Measurements from ENCODE around the gene IDS. TPM values are rescaled to one million over a fixed set of nuclear protein-coding genes. Genes with fewer than 3 reads are reported as not detected.

Gene IDS
- total and polyA plus RNA-seq, 2 of the 8 experiments (the other 6 are each of a cell fraction or from before 2014, with no cell fraction given) = 19.9 to 20.7 TPM

- Histone ChIP-seq H3K18ac (ENCODE audit: extremely low read depth, low read length) (no peak overlapping the region), H3K14ac (ENCODE audit: insufficient read length) (no peak overlapping the region), H3K79me2 (ENCODE audit: control insufficient read depth in 1 of 2, insufficient read depth in 2 of 2, low read length in 2 of 2) (no peaks in the 10 kb centered on the region), H3K9ac (replicated peaks in 1 of 4; ENCODE audit: extremely low read depth in 1 of 4, low read depth in 3 of 4, low read length in 3 of 4) (no peak overlapping the region), H3K56ac (replicated peaks; ENCODE audit: insufficient read length, low read depth, low read length) (no peak overlapping the region), H4K91ac (replicated peaks; ENCODE audit: insufficient read length, low read length) (no peak overlapping the region), H3K4me3 (ENCODE audit: extremely low read depth in 1 of 4, insufficient read depth in 2 of 4, low read depth in 3 of 4, low read length in 4 of 4) (no peak overlapping the region), H2BK20ac (ENCODE audit: low read length) (no peak overlapping the region), H2AK5ac (ENCODE audit: low read depth, low read length) (no peak overlapping the region), H4K20me1 (replicated peaks in 1 of 2; ENCODE audit: control insufficient read depth in 1 of 2, insufficient read depth in 2 of 2, low read length in 2 of 2) (no peaks in the 10 kb centered on the region), H3K4me1 (replicated peaks in 1 of 4; ENCODE audit: control insufficient read depth in 3 of 4, insufficient read depth in 4 of 4, low read length in 3 of 4) (peaks cover 0 to 6% (median 0%) of the 10 kb centered on the region in 4 experiments; a peak in 2 of 7 replicates), H3K27ac (ENCODE audit: low read depth, low read length) (no peak overlapping the region), H2BK15ac (ENCODE audit: low read length) (no peak overlapping the region), H4K5ac (ENCODE audit: insufficient read length, low read depth, low read length) (no peak overlapping the region), H3K23me2 (ENCODE audit: low read depth, low read length) (no peaks in the 10 kb centered on the region), H2AFZ (ENCODE audit: low read length) (no peak overlapping the region), H3K4ac (replicated peaks; ENCODE audit: insufficient read length, low read depth, low read length) (no peak overlapping the region), H2BK5ac (ENCODE audit: low read depth, low read length) (no peak overlapping the region), H3K9me3 (ENCODE audit: insufficient read depth in 2 of 2, low read depth in 1 of 2, low read length in 1 of 2) (no peaks in the 10 kb centered on the region), H3K27me3 (replicated peaks in 1 of 4; ENCODE audit: control insufficient read depth in 3 of 4, extremely low read depth in 1 of 4, insufficient read depth in 3 of 4, low read length in 3 of 4) (no peaks in the 10 kb centered on the region), H3K79me1 (ENCODE audit: low read depth, low read length) (no peaks in the 10 kb centered on the region), H3K4me2 (ENCODE audit: insufficient read depth in 1 of 2, low read depth in 2 of 2, low read length in 2 of 2) (no peak overlapping the region), H2BK12ac (ENCODE audit: low read depth, low read length) (no peak overlapping the region), H4K8ac (ENCODE audit: extremely low read depth, insufficient read depth, low read length) (no peak overlapping the region), H3K36me3 (ENCODE audit: control insufficient read depth in 2 of 4, insufficient read depth in 4 of 4, low read length in 3 of 4) (no peaks in the 10 kb centered on the region), H3K23ac (ENCODE audit: insufficient read length) (no peak overlapping the region), H2BK120ac (replicated peaks; ENCODE audit: low read depth, low read length) (no peak overlapping the region)
- 92% methylated on average over 9 of the region's 9 CpGs; no CpG with 5 or more reads in 1 of the 2 experiments for WGBS, 2 experiments (ENCODE audit: extremely low coverage in 1 of 2, insufficient coverage in 1 of 2, insufficient read length in 1 of 2, insufficient replicate concordance in 2 of 2, low coverage in 1 of 2, low lambda C conversion rate in 2 of 2, missing lambda C conversion rate in 1 of 2)
- DNase-seq (ENCODE audit: low read depth in 1 of 2, low spot score in 2 of 2) = no peak
- POLR2A ChIA-PET (ENCODE audit: partially characterized antibody) = interaction anchor here (1.1 kb wide), 1 partner anchor 9 kb away, joined by 4 read pairs; no protein-coding TSS in a partner anchor
- CTCF ChIA-PET (ENCODE audit: partially characterized antibody) = interaction anchor here (0.6 to 3.5 kb wide), 5 partner anchors 9 to 338 kb away, joined by 3 to 18 read pairs (median 4); no protein-coding TSS in a partner anchor
- FAIRE-seq = no peak
- TF ChIP-seq POLR2A (IDR thresholded peaks at IDR 0.05; ENCODE audit: control extremely low read depth in 1 of 2, low read depth in 2 of 2, low read length in 2 of 2) (no peak), EGR1 (IDR thresholded peaks at IDR 0.05; ENCODE audit: borderline replicate concordance, low read depth, low read length) (no peak), TCF12 (IDR thresholded peaks at IDR 0.05; ENCODE audit: low read depth, low read length) (no peak), SAP30 (IDR thresholded peaks at IDR 0.05; ENCODE audit: insufficient read depth, insufficient replicate concordance, low read length) (no peak), SP1 (IDR thresholded peaks at IDR 0.05; ENCODE audit: low read depth, low read length) (no peak), SIN3A (conservative IDR thresholded peaks at IDR 0.05 in 1 of 2, IDR thresholded peaks at IDR 0.05 in 1 of 2; ENCODE audit: low read depth in 1 of 2, low read length in 2 of 2) (no peak), MAFK (IDR thresholded peaks at IDR 0.05; ENCODE audit: low read depth, low read length) (no peak), HDAC2 (IDR thresholded peaks at IDR 0.05; ENCODE audit: borderline replicate concordance in 1 of 2, low read depth in 2 of 2, low read length in 2 of 2) (no peak), GTF2F1 (IDR thresholded peaks at IDR 0.05; ENCODE audit: borderline replicate concordance, low read depth, low read length) (no peak), JUN (IDR thresholded peaks at IDR 0.05; ENCODE audit: low read depth, low read length) (no peak), PHF8 (conservative IDR thresholded peaks at IDR 0.05; ENCODE audit: low read depth, low read length) (no peak), BCL11A (IDR thresholded peaks at IDR 0.05; ENCODE audit: low read depth in 2 of 2, low read length in 2 of 2) (no peak)
Measured at GRCh38 chrX:149521438-149521837, 16.3 kb upstream of the IDS start.

All from H1 (cell line).